IPS DF 6.9 (cell line): ENCODE results near the gene ANKRD52.
A peak's percentile ranks its signal among the peaks of the same experiment; 100 is the strongest.
"Not testable (repeated sequence)": the region's sequence is repeated elsewhere in the genome, so short reads cannot be mapped to it uniquely, and the experiment has no call there.

ENCODE experiments used
- DNase-seq: peaks from one replicate; pipeline ENCODE4 v3.0.0-alpha.2; 2013; ENCODE audit warnings: low read depth, low spot score
- H3K27ac ChIP-seq: one replicate; pipeline ENCODE4 v1.5.1; 2013; ENCODE audit warnings: low read length, control low read depth
- H3K27me3 ChIP-seq: 2 replicates; pipeline ENCODE4 v1.6.1; 2013; ENCODE audit warnings: mild to moderate bottlenecking, low read length; ENCODE audit not compliant: control insufficient read depth, insufficient read depth
- H3K36me3 ChIP-seq: 2 replicates; pipeline ENCODE4 v1.6.1; 2013; ENCODE audit warnings: low read length; ENCODE audit not compliant: control insufficient read depth, insufficient read depth
- H3K4me1 ChIP-seq: 2 replicates; pipeline ENCODE4 v1.6.1; 2013; ENCODE audit warnings: low read length; ENCODE audit not compliant: control insufficient read depth, insufficient read depth
- H3K4me3 ChIP-seq: 2 replicates; pipeline ENCODE4 v1.5.1; 2013; ENCODE audit warnings: mild to moderate bottlenecking, low read length
- H3K9me3 ChIP-seq: 2 replicates; pipeline ENCODE4 v1.6.1; 2013; ENCODE audit warnings: low read length, inconsistent platforms; ENCODE audit not compliant: control insufficient read depth, insufficient read depth
- WGBS: extraction: QIAGEN DNeasy Blood & Tissue Kit; methylation state at CpG from one replicate; pipeline ENCODE4 v1.1.7; 2013; ENCODE audit warnings: mixed read lengths, missing lambda C conversion rate; ENCODE audit not compliant: insufficient read length, insufficient coverage; 5-methylcytosine and 5-hydroxymethylcytosine counted together

The ANKRD52 gene

DNA sequence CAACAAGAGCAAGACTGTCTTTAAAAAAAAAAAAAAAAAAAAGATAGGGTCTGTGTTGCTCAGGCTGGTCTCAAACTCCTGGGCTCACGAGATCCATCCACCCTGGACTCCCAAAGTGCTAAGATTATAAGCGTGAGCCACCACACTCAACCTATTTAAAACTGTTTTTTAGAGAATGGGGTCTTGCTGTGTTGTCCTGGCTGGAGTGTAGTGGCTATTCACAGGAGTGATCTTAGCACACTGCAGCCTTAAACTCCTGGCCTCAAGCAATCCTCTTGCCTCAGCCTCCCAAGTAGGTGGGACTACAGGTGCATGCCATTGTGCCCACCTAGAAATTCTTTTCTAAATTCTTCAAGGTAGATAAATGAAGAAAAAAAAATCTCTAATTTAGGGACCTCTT lies 16.1 kb upstream of the ANKRD52 start:
- H3K4me3 ChIP-seq: no peak overlapping the region
- no CpG with 5 or more reads among the region's 2 CpGs for WGBS
- H3K27me3 ChIP-seq: no peaks in the 10 kb centered on the region
- no peak for DNase-seq
- H3K4me1 ChIP-seq: no peaks in the 10 kb centered on the region
- H3K27ac ChIP-seq: no peak overlapping the region
- no peaks in the 10 kb centered on the region; the same call in 1 of the 2 replicates for H3K9me3 ChIP-seq
- peaks cover 20% of the 10 kb centered on the region for H3K36me3 ChIP-seq

DNA sequence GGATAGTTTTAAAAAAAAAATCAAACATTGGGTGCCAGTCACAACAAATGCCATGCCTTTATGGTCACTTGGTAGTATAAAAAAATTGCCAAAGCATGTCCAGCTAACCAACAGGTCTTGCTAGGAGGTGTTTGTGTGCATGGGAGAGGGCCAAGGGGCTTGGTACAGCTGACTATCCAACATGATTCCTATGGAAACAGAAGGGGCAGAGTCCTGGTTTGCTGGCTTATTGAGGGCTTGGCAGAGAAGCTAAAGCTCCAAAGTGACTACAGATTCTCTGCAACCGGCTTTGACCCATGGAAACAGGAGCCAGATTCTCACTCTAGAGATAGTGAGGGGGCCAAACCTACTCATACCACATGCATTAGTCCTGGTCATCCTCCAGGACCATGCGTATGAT lies 14.3 kb upstream of the ANKRD52 start:
- not testable (repeated sequence) for H3K9me3 ChIP-seq, H3K4me1 ChIP-seq, H3K27me3 ChIP-seq, H3K4me3 ChIP-seq, DNase-seq, H3K27ac ChIP-seq
- WGBS: no CpG with 5 or more reads among the region's 2 CpGs
- H3K36me3 ChIP-seq: peaks cover 22% of the 10 kb centered on the region

DNA sequence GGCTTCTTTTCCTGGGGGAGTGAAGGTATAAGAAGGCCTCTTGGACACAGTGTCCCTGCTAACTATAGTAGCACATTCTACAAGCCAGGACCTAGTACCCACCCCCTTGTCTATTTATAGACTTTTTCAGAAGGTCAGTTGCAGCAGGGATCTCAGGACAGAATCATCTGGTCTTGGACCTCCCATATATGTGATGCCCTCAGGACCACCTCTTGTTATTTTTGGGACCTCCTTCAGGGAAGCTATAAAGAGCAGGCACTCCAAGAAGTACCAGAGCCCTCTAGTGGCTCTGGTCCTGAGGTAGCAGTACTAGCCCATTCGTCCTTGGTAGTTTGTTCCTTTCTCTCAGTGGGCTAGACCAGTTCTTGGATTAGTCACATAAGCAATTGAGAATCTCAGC lies 12.8 kb upstream of the ANKRD52 start:
- H3K36me3 ChIP-seq: peaks cover 22% of the 10 kb centered on the region
- H3K27me3 ChIP-seq: no peaks in the 10 kb centered on the region
- no peaks in the 10 kb centered on the region; the same call in 1 of the 2 replicates for H3K9me3 ChIP-seq
- H3K4me3 ChIP-seq: no peak overlapping the region
- no peak for DNase-seq
- no peak overlapping the region for H3K27ac ChIP-seq
- no CpG with 5 or more reads among the region's 1 CpG for WGBS
- no peaks in the 10 kb centered on the region for H3K4me1 ChIP-seq

DNA sequence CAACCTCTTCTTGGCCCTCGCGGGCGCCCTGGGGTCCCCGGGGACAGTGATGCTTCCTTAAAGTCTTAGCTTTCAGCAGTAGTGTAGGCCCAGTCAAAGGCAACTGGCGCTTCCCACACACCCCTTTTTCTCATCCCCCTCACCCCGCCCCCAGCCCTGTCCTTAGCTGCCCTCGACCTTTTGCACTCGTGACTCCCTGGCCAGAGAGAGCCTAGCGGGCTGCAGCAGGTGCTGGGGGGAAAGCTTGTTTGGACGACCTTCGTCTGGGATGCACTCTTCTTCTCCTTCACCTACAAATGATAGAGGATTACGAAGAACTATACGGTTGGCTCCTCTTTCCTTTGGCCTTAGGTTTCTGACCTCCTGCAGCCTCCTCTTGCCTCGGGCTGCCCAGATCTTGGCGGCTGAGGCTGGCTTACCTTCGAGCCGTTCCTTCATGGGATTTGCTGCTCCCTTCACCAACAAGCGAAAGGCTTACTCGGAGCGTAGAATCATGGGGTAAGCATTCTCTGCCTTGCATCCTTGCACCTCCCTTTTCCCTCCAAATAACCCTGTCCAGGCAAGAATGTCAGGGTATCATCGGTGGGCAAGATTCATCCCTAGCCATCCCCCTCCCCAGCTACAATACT lies 9.4 kb upstream of the ANKRD52 start:
- DNase-seq: no peak
- WGBS: no CpG with 5 or more reads among the region's 21 CpGs

DNA sequence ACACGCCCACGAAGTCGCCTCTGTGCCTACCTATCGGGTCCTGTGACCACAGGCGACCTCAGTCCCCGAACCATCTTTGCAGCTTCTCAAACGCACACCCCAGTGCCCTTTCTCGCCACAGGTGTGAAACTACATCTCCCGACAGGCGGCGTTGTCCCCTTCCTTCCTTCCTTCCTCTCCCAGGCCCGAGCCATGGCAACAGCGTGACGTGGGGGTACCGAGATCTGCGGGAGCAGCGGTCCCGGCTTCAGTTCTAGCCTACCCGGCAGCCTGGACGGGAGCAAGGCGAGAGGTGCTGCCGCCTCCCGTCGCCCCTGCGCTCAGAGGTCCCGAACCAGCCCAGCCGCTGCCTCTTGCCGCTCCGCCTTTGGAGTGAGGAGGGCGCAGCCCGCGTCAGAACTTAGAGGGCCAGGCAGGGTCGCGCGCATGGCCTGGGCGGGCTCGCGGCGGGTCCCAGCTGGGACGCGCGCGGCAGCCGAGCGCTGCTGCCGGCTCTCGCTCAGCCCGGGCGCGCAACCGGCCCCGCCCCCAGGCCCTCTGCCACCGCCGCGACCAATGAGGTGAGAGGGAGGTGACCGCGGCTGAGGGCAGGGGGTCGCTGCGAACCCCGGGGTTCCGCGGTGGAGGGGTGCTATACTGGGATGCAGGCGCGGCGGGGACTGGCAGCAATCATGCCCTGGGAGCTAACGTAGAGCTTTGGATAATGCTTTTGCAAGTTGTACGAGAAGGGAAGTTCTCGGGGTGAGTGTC lies 8.7 kb upstream of the ANKRD52 start, which contains the start of gene COQ10A:
Gene COQ10A (plus strand): TSS at position 250 of the 750 bp plus-strand sequence. CDS start 177 bp downstream, at position 427.
- DNase-seq: peak; percentile 87
- no peak within 1 kb of the TSS for H3K27ac ChIP-seq
- H3K36me3 ChIP-seq: peaks cover 2% of the 10 kb centered on the region; the same call in 1 of the 2 replicates
- H3K27me3 ChIP-seq: no peaks in the 10 kb centered on the region
- H3K4me3 ChIP-seq: peak within 1 kb of the TSS; percentile 46; the same call in 1 of the 2 replicates
- H3K9me3 ChIP-seq: no peaks in the 10 kb centered on the region
- no CpG with 5 or more reads among the region's 68 CpGs for WGBS
- no peaks in the 10 kb centered on the region for H3K4me1 ChIP-seq

More for the DNA sequence above, 9.4 kb upstream of the ANKRD52 start:
- H3K36me3 ChIP-seq: peaks cover 2% of the 10 kb centered on the region; the same call in 1 of the 2 replicates
- H3K9me3 ChIP-seq: no peaks in the 10 kb centered on the region
- H3K27me3 ChIP-seq: no peaks in the 10 kb centered on the region
- no peaks in the 10 kb centered on the region for H3K4me1 ChIP-seq
- H3K4me3 ChIP-seq: peak overlapping the region; percentile 46; the same call in 1 of the 2 replicates
- no peak overlapping the region for H3K27ac ChIP-seq

DNA sequence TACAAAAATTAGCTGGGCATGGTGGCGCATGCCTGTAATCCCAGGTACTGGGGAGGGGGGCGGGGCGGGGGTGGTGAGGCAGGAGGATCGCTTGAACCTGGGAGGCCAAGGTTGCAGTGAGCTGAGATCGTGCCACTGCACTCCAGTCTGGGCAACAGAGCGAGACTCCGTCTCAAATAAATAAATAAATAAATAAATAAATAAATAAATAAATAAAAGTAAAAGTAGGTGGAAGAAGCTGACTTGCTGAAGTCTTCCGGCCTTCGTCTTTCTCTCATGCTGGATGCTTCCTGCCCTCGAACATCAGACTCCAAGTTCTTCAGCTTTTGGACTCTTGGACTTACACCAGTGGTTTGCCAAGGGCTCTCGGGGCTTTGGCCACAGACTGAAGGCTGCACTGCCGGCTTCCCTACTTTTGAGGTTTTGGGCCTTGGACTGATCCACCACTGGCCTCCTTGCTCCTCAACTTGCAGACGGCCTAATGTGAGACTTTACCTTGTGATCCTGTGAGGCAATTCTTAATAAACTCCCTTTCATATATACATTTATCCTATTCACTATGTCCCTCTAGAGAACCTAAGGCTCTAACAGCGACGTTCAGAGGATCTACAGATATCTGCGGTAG lies 8.0 kb upstream of the ANKRD52 start:
- DNase-seq, H3K36me3 ChIP-seq, H3K4me1 ChIP-seq, H3K9me3 ChIP-seq, H3K27me3 ChIP-seq, H3K27ac ChIP-seq: not testable (repeated sequence)
- peak overlapping the region; percentile 46; the same call in 1 of the 2 replicates for H3K4me3 ChIP-seq
- no CpG with 5 or more reads among the region's 16 CpGs for WGBS

DNA sequence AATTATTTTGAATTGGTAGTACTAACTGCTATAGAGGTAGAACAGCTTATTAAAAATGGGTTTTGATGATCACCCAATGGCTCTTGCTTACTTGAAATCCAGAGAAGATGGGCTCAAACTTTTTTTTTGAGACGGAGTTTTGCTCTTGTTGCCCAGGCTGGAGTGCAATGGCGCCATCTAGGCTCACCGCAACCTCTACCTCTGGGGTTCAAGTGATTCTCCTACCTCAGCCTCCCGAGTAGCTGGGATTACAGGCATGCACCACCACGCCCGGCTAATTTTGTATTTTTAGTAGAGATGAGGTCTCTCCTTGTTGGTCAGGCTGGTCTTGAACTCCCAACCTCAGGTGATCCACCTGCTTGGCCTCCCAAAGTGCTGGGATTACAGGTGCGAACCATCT lies 4.8 kb upstream of the ANKRD52 start:
- H3K27ac ChIP-seq, H3K36me3 ChIP-seq, DNase-seq, H3K4me3 ChIP-seq, H3K4me1 ChIP-seq, H3K27me3 ChIP-seq, H3K9me3 ChIP-seq: not testable (repeated sequence)
- no CpG with 5 or more reads among the region's 7 CpGs for WGBS

DNA sequence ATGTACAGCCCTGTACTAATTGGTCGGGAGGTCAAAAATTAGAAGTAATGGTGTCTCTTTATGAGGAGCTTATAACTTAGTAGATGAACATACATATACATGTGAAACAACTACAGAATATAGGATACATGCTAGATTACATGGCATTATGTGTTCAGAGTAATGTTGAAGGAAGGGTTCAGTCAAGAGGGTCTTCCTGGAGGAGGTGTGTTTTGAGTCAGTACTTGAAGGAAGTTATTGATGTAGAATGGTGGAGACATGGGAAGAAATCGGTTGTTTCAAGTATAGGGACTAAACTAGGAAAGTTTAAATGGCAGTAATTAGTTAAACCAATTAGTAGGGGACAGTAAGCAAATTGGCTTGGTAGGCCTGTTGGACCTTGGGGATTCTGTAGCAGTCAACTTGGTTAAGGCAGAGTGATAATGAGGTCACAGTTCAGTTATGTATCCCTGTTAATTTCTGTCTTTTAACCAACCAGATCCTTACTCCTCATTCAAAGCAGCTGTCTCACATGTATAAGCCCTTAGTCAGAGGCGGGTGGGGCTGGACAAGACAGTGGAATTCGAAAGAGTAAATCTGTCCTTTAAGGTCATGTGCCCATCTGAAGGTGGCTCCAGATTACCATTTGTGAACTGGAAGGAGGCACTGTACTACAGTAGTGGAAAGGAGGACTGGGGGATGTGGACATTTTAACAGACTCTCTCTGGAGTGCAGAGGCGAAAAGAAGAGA lies 3.5 kb upstream of the ANKRD52 start:
- no peaks in the 10 kb centered on the region for H3K9me3 ChIP-seq
- H3K36me3 ChIP-seq: no peaks in the 10 kb centered on the region
- H3K4me1 ChIP-seq: 0 out of 2 replicates have a peak, but pooled peaks cover under 1% of the 10 kb centered on the region
- DNase-seq: no peak
- no peaks in the 10 kb centered on the region for H3K27me3 ChIP-seq
- no peak overlapping the region for H3K4me3 ChIP-seq
- no peak overlapping the region for H3K27ac ChIP-seq
- WGBS: no CpG with 5 or more reads among the region's 5 CpGs

DNA sequence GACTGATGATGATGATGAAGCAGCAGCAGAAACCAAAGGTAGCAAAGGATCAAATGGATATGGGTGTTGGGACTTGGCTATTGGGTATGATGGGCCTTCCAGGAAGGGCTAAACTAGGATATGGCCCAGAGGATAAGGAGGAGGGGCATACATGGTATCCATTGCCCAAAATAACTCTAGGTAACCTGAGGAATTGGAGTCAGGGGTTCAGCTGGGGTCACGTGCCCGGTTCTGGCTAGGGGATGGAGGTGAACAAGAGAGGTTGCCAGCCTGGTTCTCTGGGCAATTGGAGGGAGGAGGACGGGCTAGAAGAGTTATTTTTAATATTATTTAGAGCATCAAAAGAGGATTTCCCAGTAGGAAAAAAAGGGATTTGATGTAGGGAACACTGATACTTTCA lies 2.7 kb upstream of the ANKRD52 start:
- WGBS: no CpG with 5 or more reads among the region's 3 CpGs
- no peak for DNase-seq
- H3K27ac ChIP-seq: no peak overlapping the region
- H3K27me3 ChIP-seq: no peaks in the 10 kb centered on the region
- no peaks in the 10 kb centered on the region for H3K36me3 ChIP-seq
- 0 out of 2 replicates have a peak, but pooled peaks cover 4% of the 10 kb centered on the region for H3K4me1 ChIP-seq
- H3K9me3 ChIP-seq: no peaks in the 10 kb centered on the region
- H3K4me3 ChIP-seq: no peak overlapping the region

DNA sequence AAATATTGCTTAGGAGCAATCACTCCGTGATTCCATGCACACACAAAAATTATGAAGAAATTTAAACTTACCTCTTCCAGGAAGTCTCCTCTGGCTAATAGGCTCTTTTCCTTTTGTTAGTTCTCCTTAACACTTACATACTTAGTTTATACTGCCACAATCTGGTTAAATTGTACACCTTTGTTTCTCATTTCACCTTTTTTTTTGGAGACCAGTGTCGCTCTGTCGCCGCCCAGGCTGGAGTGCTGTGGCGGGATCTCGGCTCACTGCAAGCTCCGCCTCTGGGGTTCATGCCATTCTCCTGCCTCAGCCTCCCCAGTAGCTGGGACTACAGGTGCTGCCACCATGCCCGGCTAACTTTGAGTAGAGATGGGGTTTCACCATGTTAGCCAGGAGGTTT lies 2.2 kb upstream of the ANKRD52 start:
- no peaks in the 10 kb centered on the region for H3K27me3 ChIP-seq
- H3K9me3 ChIP-seq: no peaks in the 10 kb centered on the region
- 0 out of 2 replicates have a peak, but pooled peaks cover 4% of the 10 kb centered on the region for H3K4me1 ChIP-seq
- no peak for DNase-seq
- no peak overlapping the region for H3K4me3 ChIP-seq
- whole genome bisulfite sequencing: no CpG with 5 or more reads among the region's 8 CpGs
- H3K27ac ChIP-seq: no peak overlapping the region
- peaks cover 4% of the 10 kb centered on the region for H3K36me3 ChIP-seq
